Activated CD8-positive, alpha-beta memory T cell treated with anti-CD3 and anti-CD28 coated beads, Interleukin-2, amount 10 ng/mL, durations not matched to agents 7 days and 5 days (primary cell): ENCODE data around the gene KARS1. TPM values are rescaled to one million over a fixed set of nuclear protein-coding genes. Genes with fewer than 3 reads are reported as not detected.

Experiments used
- ATAC-seq: fragments of 150-1000 bp; cut with Tn5 transposase; one replicate; pipeline ENCODE4 v1.10.0; 2021; ENCODE audit warnings: moderate library complexity
- CTCF ChIA-PET: fragments of 350-600 bp; sonication (Branson Sonifier 250); formaldehyde crosslinking; loops from one replicate; lab custom pipeline; 2021; ENCODE audit warnings: antibody characterized with exemption; lab: Charles Lee
- DNase-seq: peaks from one replicate; pipeline ENCODE4 v3.0.0-alpha.2; 2020
- H3K27ac Mint-ChIP-seq: one replicate; pipeline ENCODE4 v1.8.0; 2021; ENCODE audit warnings: mild to moderate bottlenecking, mixed read lengths
- H3K27me3 Mint-ChIP-seq: one replicate; pipeline ENCODE4 v1.8.0; 2021; ENCODE audit warnings: mixed read lengths
- H3K36me3 Mint-ChIP-seq: one replicate; pipeline ENCODE4 v1.8.0; 2021; ENCODE audit warnings: mild to moderate bottlenecking, mixed read lengths
- H3K4me1 Mint-ChIP-seq: one replicate; pipeline ENCODE4 v1.8.0; 2021; ENCODE audit warnings: mixed read lengths
- H3K4me3 Mint-ChIP-seq: one replicate; pipeline ENCODE4 v1.8.0; 2021; ENCODE audit warnings: mild to moderate bottlenecking, moderate library complexity, mixed read lengths
- H3K9me3 Mint-ChIP-seq: one replicate; pipeline ENCODE4 v1.8.0; 2022; ENCODE audit warnings: low read depth, mixed read lengths
- total RNA-seq, 2 experiments: library from RNA; stranded (reverse); gene quantifications; one replicate each; pipeline ENCODE4 v1.2.3, GENCODE V29; 2021

The KARS1 gene
- 100 to 1,000 TPM; 182 to 220 TPM for total RNA-seq

DNA sequence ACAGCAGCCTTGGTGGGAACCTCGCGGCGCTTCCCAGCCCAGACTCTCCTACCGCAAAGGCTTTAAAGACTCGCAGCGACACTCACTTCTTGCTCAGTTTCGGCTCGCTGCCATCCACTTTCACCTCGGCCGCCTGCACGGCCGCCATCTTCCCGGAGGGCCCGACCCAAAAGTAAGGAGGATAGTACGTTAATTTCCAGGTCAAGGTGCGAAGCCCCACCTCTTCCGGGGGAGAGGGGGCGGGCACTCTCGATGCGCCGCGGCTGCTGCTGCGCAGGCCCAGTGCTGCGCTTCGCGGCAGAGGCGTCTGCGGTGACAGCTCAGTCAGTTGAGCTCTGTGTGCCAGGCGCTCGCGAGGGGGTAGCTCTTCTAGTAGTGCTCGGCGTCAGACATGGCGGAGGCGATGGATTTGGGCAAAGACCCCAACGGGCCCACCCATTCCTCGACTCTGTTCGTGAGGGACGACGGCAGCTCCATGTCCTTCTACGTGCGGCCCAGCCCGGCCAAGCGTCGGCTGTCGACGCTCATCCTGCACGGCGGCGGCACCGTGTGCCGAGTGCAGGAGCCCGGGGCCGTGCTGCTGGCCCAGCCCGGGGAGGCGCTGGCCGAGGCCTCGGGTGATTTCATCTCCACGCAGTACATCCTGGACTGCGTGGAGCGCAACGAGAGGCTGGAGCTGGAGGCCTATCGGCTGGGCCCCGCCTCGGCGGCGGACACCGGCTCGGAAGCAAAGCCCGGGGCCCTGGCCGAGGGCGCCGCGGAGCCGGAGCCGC is at the start of gene KARS1, which contains the start of gene TERF2IP:
Gene KARS1, minus strand, starts transcription at position 174 of the 773 bp plus-strand sequence. Its CDS starts 26 bp downstream, at position 148.
Gene TERF2IP, plus strand, starts transcription at position 282 of the 773 bp plus-strand sequence. Its CDS starts 110 bp downstream, at position 392.
- peaks cover 55% of the 10 kb centered on the region for H3K4me1 Mint-ChIP-seq
- CTCF ChIA-PET = interaction anchor here (0.7 to 7.6 kb wide), 9 partner anchors 9 to 214 kb away, joined by 3 to 63 read pairs (median 3); partner anchors contain the start of genes ADAT1, CFDP1, TMEM170A and TMEM231
- peak within 1 kb of the TSS; percentile 81 for H3K4me3 Mint-ChIP-seq
- H3K27ac Mint-ChIP-seq = peak within 1 kb of the TSS; percentile 98
- no peaks in the 10 kb centered on the region for H3K9me3 Mint-ChIP-seq
- DNase-seq = peak; percentile 97
- ATAC-seq = peak; percentile 90
- H3K27me3 Mint-ChIP-seq = no peaks in the 10 kb centered on the region
- peaks cover 39% of the 10 kb centered on the region for H3K36me3 Mint-ChIP-seq

DNA sequence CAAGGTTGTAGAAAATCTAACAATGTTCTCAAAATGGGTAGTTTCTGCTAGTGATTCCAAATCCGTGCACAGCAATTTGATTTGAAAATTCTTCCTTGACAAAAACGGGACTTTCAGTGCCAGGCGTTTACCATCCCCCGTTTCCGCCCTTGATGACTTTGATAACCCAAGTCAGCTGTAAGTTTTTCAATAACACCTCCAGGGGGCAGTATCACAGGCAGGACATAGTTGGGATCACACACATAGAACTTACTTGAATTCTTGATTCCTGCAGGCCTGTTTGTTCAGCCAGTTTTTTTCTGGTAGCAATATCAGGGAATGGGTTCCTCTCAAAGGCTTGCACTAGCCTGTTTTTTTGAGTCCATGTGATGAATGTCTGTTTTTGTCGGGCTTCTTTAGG is 48.2 kb upstream of the KARS1 start:
- H3K9me3 Mint-ChIP-seq = no peaks in the 10 kb centered on the region
- H3K27ac Mint-ChIP-seq = no peak overlapping the region
- H3K27me3 Mint-ChIP-seq = no peaks in the 10 kb centered on the region
- H3K36me3 Mint-ChIP-seq = no peaks in the 10 kb centered on the region
- no peak overlapping the region for H3K4me3 Mint-ChIP-seq
- CTCF ChIA-PET = no interaction called here
- DNase-seq = no peak
- ATAC-seq = no peak
- H3K4me1 Mint-ChIP-seq = no peaks in the 10 kb centered on the region

DNA sequence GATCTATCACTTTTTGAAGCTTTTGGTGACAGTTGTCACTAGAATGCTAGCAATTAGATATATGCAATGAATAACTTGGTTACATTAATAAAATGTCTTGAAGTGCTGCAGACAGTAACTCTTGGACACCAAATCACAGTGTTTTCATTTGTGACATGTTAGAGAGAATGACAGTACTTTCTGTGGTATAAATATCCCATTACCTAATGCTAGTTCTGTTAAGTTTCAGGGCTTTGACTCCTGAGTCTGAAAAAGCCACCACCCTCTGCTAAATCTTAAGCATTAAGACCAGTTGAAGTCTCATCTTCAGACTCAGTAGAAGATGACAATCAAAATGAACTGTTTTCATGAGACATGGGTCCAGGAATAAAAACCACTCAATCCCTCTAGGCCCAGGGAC is 39.9 kb upstream of the KARS1 start:
- no peak for DNase-seq
- Mint-ChIP-seq H3K4me1 (peaks cover 3% of the 10 kb centered on the region), H3K4me3 (no peak overlapping the region), H3K9me3 (peaks cover 6% of the 10 kb centered on the region), H3K27ac (no peak overlapping the region), H3K27me3 (no peaks in the 10 kb centered on the region), H3K36me3 (peaks cover 3% of the 10 kb centered on the region)
- CTCF ChIA-PET = no interaction called here
- no peak for ATAC-seq

DNA sequence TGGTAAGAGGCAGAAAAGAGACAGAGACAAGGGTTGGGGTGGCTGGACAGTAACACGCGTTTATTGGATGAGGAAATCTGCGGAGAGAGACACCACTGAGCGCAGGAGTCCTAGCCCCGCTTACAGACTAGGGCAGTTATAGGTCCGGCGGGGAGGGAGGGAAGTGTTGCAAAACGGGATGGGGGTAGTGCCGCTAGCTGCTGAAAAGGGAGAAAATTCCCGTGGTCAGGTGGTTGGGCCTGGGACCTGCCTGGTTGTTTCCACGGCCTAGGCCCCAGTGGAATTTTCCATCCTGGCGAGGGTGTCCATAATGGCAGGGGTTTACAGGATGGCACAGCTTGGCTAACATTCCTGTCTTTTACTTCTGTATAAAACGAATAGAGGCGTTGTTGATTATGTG is 34.8 kb upstream of the KARS1 start:
- Mint-ChIP-seq H3K27ac (no peak overlapping the region), H3K4me1 (no peaks in the 10 kb centered on the region)

DNA sequence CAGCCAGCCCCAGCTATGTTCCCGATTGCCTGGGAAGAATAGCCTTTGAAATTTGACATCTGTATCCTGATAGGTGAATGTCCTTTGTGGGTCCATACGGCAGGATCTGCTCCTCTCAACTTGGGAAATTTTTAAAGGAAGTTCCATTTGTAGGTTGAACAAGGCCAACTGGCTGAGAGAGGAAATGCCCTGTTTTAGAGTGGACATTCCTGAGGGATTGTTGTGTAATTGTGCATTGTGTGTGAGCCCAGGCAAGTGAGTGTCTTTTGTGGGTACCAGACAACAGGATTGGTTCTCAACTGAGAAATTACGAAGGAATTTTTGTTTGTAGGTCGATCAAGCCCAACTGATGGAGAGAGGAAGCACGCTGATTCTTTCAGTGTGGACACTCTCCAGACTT is 31.9 kb upstream of the KARS1 start:
- Mint-ChIP-seq H3K27ac (no peak overlapping the region), H3K36me3 (peaks cover under 1% of the 10 kb centered on the region), H3K9me3 (peaks cover 1% of the 10 kb centered on the region), H3K27me3 (no peaks in the 10 kb centered on the region), H3K4me3 (no peak overlapping the region), H3K4me1 (no peaks in the 10 kb centered on the region)
- DNase-seq (no peak), ATAC-seq (no peak)
- CTCF ChIA-PET = no interaction called here

More for the DNA sequence above, 34.8 kb upstream of the KARS1 start:
- no peak overlapping the region for H3K4me3 Mint-ChIP-seq
- H3K9me3 Mint-ChIP-seq = peaks cover 4% of the 10 kb centered on the region
- DNase-seq (no peak), ATAC-seq (no peak)
- CTCF ChIA-PET = no interaction called here
- H3K27me3 Mint-ChIP-seq = no peaks in the 10 kb centered on the region
- peaks cover 3% of the 10 kb centered on the region for H3K36me3 Mint-ChIP-seq

- Mint-ChIP-seq H3K4me3 (no peak within 1 kb of the TSS), H3K9me3 (no peaks in the 10 kb centered on the region), H3K36me3 (no peaks in the 10 kb centered on the region), H3K27ac (no peak within 1 kb of the TSS), H3K4me1 (no peaks in the 10 kb centered on the region), H3K27me3 (no peaks in the 10 kb centered on the region)
- no peak for DNase-seq
- no peak for ATAC-seq
- CTCF ChIA-PET = no interaction called here
Observed at GRCh38 chr16:75676909-75677308, 29.4 kb upstream of the KARS1 start, which contains the start of gene CPHXL2. TSS of gene CPHXL2 (minus strand) at chr16:75677009. CDS start at chr16:75676999, 10 bp downstream.

DNA sequence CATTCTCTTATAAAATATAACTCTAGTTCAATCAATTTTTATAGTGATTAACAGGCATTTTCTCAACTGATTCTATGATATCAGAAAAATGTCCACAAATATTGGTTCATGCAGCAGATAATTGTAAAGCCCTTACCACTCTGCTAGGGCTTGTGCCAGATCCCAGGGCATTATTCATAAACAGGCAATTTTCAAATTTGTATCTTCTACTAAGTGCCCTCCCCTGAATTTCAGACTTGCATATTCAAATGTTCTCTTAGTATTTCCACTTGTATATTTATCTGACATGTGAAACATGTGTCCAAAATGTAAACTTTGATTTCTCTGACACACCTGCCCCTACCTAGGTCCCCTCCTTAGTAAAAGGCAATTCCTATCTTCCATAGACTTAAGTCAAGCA is 20.0 kb upstream of the KARS1 start:
- no peaks in the 10 kb centered on the region for H3K4me1 Mint-ChIP-seq
- H3K4me3 Mint-ChIP-seq = no peak overlapping the region
- CTCF ChIA-PET = no interaction called here
- H3K36me3 Mint-ChIP-seq = peaks cover 7% of the 10 kb centered on the region
- no peak overlapping the region for H3K27ac Mint-ChIP-seq
- no peak for ATAC-seq
- H3K9me3 Mint-ChIP-seq = no peaks in the 10 kb centered on the region
- no peaks in the 10 kb centered on the region for H3K27me3 Mint-ChIP-seq
- no peak for DNase-seq

GRCh38 chr16:75660726-75661302 is 13.3 kb upstream of the KARS1 start:
- ATAC-seq (no peak), DNase-seq (no peak)
- peaks cover 38% of the 10 kb centered on the region for H3K36me3 Mint-ChIP-seq
- no peak overlapping the region for H3K4me3 Mint-ChIP-seq
- peaks cover 2% of the 10 kb centered on the region for H3K4me1 Mint-ChIP-seq
- CTCF ChIA-PET = no interaction called here
- H3K27me3 Mint-ChIP-seq = no peaks in the 10 kb centered on the region
- H3K9me3 Mint-ChIP-seq = no peaks in the 10 kb centered on the region
- H3K27ac Mint-ChIP-seq = no peak overlapping the region

DNA sequence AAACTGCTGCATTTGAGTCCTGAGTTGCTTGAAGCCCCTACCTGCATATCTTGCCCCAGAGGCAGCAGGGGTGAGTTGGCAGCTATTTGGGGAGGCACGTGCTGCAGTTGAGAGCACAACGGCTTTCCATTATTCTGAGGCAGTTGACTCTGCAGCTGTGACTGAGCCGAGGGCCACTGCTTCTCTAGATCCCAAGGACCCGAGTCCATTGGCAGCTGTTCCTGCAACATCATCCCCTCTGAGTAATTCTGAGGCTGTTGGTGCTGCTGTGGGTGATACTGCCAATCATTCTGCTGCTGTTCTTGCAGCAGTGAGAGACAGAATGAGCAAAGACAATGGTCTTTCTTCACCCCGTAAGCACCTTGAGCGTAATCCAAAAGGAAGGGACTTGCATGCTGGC is 12.9 kb upstream of the KARS1 start:
- DNase-seq (no peak), ATAC-seq (no peak)
- Mint-ChIP-seq H3K9me3 (no peaks in the 10 kb centered on the region), H3K4me3 (no peak overlapping the region), H3K27me3 (no peaks in the 10 kb centered on the region), H3K4me1 (peaks cover 2% of the 10 kb centered on the region), H3K27ac (no peak overlapping the region), H3K36me3 (peaks cover 40% of the 10 kb centered on the region)
- CTCF ChIA-PET = no interaction called here

- H3K27ac Mint-ChIP-seq = no peak overlapping the region
- peaks cover 50% of the 10 kb centered on the region for H3K36me3 Mint-ChIP-seq
- H3K4me1 Mint-ChIP-seq = peaks cover 12% of the 10 kb centered on the region
- H3K27me3 Mint-ChIP-seq = no peaks in the 10 kb centered on the region
- no peak overlapping the region for H3K4me3 Mint-ChIP-seq
- no peaks in the 10 kb centered on the region for H3K9me3 Mint-ChIP-seq
- ATAC-seq (no peak), DNase-seq (no peak)
- CTCF ChIA-PET = interaction anchor here (0.9 kb wide), 1 partner anchor 141 kb away, joined by 3 read pairs; no protein-coding TSS in a partner anchor
Observed at GRCh38 chr16:75658175-75658574, 10.7 kb upstream of the KARS1 start.

DNA sequence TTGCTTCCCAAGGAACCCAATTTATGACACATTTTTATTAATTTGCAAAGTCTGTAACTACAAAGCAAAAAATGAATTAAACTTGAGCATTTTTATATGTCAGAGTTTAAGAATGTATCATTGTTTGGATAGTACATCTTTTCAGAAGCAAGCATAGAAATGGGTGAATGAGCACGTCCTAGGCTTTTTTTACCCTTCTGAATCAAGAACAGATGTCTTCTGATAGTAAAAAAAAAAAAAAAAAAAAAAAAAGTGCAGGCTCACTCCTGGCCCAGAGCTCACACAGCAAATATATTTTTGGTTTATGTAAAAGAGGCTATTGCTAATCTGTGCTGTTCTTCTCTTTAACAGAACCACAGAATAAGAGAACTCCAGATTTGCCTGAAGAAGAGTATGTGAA is 6.5 kb upstream of the KARS1 start:
- peak overlapping the region; percentile 59 for H3K27ac Mint-ChIP-seq
- no peaks in the 10 kb centered on the region for H3K27me3 Mint-ChIP-seq
- ATAC-seq (no peak), DNase-seq (no peak)
- H3K4me1 Mint-ChIP-seq = peaks cover 38% of the 10 kb centered on the region
- no peak overlapping the region for H3K4me3 Mint-ChIP-seq
- CTCF ChIA-PET = no interaction called here
- no peaks in the 10 kb centered on the region for H3K9me3 Mint-ChIP-seq
- peaks cover 61% of the 10 kb centered on the region for H3K36me3 Mint-ChIP-seq

DNA sequence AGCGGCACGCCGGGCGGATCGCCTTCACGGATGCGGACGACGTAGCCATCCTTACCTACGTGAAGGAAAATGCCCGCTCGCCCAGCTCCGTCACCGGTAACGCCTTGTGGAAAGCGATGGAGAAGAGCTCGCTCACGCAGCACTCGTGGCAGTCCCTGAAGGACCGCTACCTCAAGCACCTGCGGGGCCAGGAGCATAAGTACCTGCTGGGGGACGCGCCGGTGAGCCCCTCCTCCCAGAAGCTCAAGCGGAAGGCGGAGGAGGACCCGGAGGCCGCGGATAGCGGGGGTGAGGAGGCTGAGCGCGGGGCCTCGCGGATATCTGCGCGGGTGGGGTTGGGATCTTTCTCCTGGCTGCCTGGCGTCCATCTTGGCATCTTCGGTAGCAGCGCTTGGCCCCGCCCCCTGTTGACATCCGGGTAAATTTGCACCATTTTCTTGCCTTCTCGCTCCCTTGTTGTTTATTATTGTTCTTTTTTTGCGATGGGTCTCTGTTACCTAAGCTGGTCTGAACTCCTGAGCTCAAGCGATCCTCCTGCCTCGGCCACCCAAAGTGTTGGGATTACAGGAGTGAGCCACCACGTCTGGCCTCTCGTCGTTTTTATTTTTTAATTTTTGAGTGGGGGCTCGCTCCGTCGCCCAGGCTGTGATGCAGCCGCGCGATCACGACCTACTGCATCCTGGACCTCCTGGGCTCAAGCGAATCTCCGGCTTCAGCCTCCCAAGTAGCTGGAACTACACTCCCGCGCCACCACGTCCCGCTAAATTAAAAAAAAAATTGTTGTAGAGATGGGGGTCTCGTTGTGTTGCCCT is 1.0 kb upstream of the KARS1 start:
- no peaks in the 10 kb centered on the region for H3K9me3 Mint-ChIP-seq
- peaks cover 39% of the 10 kb centered on the region for H3K36me3 Mint-ChIP-seq
- ATAC-seq (peak; percentile 35), DNase-seq (peak; percentile 92)
- H3K4me1 Mint-ChIP-seq = peaks cover 58% of the 10 kb centered on the region
- peak overlapping the region; percentile 81 for H3K4me3 Mint-ChIP-seq
- H3K27ac Mint-ChIP-seq = peak overlapping the region; percentile 97
- CTCF ChIA-PET = interaction anchor here (0.8 to 7.6 kb wide), 10 partner anchors 8 to 214 kb away, joined by 3 to 63 read pairs (median 4); partner anchors contain the start of genes ADAT1, CFDP1 and TMEM231
- no peaks in the 10 kb centered on the region for H3K27me3 Mint-ChIP-seq

DNA sequence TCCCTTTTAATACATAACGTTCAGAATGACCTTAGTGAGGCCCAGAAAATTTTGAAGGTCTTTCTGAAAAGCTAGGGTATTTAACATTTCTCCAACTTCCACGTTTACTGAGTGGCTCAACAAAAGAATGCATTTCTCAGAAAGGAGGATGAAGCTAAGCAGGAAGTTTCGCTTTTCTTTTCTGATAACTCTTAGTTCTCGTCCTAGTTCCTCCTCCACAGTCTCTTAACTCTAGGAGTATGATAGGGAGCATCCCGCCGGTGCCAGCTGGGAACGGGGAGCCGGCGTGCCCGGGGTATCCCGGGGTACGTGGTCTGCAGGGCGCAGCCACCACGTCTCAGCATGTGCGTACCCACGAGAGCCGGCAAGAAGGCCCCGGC is 363 bp downstream of the KARS1 start:
- Mint-ChIP-seq H3K4me1 (peaks cover 54% of the 10 kb centered on the region), H3K27ac (peak overlapping the region; percentile 98), H3K9me3 (no peaks in the 10 kb centered on the region), H3K4me3 (peak overlapping the region; percentile 81), H3K27me3 (no peaks in the 10 kb centered on the region), H3K36me3 (peaks cover 43% of the 10 kb centered on the region)
- ATAC-seq = peak; percentile 25
- no peak for DNase-seq
- CTCF ChIA-PET = interaction anchor here (0.7 to 7.6 kb wide), 7 partner anchors 10 to 213 kb away, joined by 3 to 63 read pairs (median 4); partner anchors contain the start of genes ADAT1, CFDP1, TMEM170A and TMEM231
